Uterus (tissue), 4 donors: ENCODE results near the gene MRPS25. TPM values are rescaled to one million over a fixed set of nuclear protein-coding genes. Genes with fewer than 3 reads are reported as not detected.

Experiments
- DNase-seq, 2 donors: peaks; one replicate each; pipeline ENCODE4 v3.0.0-alpha.2; 2019 to 2020
- H3K27ac ChIP-seq, 2 donors: fragments of 200-600 bp; sonication (generic); 1 replicate in 1 of 2; 2 replicates in 1 of 2; pipeline ENCODE4 v1.5.1; 2016 to 2018
- H3K27me3 ChIP-seq, 2 donors: fragments of 200-600 bp; sonication (generic); one replicate each; pipeline ENCODE4 v1.5.1; 2018 to 2019; ENCODE audit warnings: control low read depth in 1 of 2
- H3K36me3 ChIP-seq, 2 donors: fragments of 200-600 bp; sonication (generic); one replicate each; pipeline ENCODE4 v1.5.1; 2019; ENCODE audit warnings: control low read depth in 1 of 2
- H3K4me1 ChIP-seq, 2 donors: fragments of 200-600 bp; sonication (generic); one replicate each; pipeline ENCODE4 v1.5.1; 2018 to 2019; ENCODE audit warnings: control low read depth in 1 of 2
- H3K4me3 ChIP-seq, 2 donors: fragments of 200-600 bp; sonication (generic); 1 replicate in 1 of 2; 2 replicates in 1 of 2; pipeline ENCODE4 v1.5.1; 2018 to 2019; ENCODE audit warnings: mild to moderate bottlenecking in 1 of 2
- H3K9me3 ChIP-seq, 2 donors: fragments of 200-600 bp; sonication (generic); one replicate each; pipeline ENCODE4 v1.5.1; 2019; ENCODE audit warnings: control low read depth in 1 of 2
- CTCF ChIP-seq, 4 experiments: fragments of 200-600 bp in 2 of 4; fragments of 450-650 bp in 2 of 4; sonication (generic) in 2 of 4; IDR thresholded peaks; one replicate each; pipeline ENCODE4 v1.5.1; 2016 to 2019; ENCODE audit warnings: antibody characterized with exemption in 4 of 4, mild to moderate bottlenecking in 2 of 4, moderate library complexity in 1 of 4
- POLR2A ChIP-seq, 2 donors: fragments of 450-650 bp; IDR thresholded peaks; one replicate each; pipeline ENCODE4 v1.6.1; 2016; ENCODE audit warnings: antibody characterized with exemption in 2 of 2, mild to moderate bottlenecking in 1 of 2, moderate library complexity in 1 of 2
- intact Hi-C: fragments of 100-400 bp; cut with DNase I; formaldehyde crosslinking; loops from one replicate; pipeline ENCODE4 v1.15.1; 2023; ENCODE audit warnings: low total_unique reads
- total RNA-seq, 4 donors: library from RNA; depleted of rRNA in 3 of 4; stranded (reverse); fragments of >200 nt in 3 of 4; gene quantifications; one replicate each; pipeline versions ENCODE4 v1.1.0 to v1.2.4, GENCODE V29; 2014 to 2023
- donor health status: DM: yes; HTN: yes; CAD: no.

MRPS25 gene
- total RNA-seq, 4 donors from 2014 or later: 6.2 to 49.8 (median 18.6) TPM

GRCh38 chr3:15108869-15109268 is 43.8 kb upstream of the MRPS25 start:
- Histone ChIP-seq H3K4me3 (no peak overlapping the region), H3K9me3 (no peaks in the 10 kb centered on the region), H3K27ac (no peak overlapping the region), H3K4me1 (no peaks in the 10 kb centered on the region), H3K36me3 (no peaks in the 10 kb centered on the region), H3K27me3 (no peaks in the 10 kb centered on the region)
- intact Hi-C loops: no loop called here
- DNase-seq: no peak
- TF ChIP-seq POLR2A (IDR thresholded peaks at IDR 0.05): no peak
- no peak for TF ChIP-seq CTCF (IDR thresholded peaks at IDR 0.05)

GRCh38 chr3:15108082-15108545 is 43.0 kb upstream of the MRPS25 start:
- intact Hi-C loops: no loop called here
- DNase-seq: peak; percentile 59 to 67
- H3K4me3 ChIP-seq: no peak overlapping the region

GRCh38 chr3:15107075-15107947 is 42.2 kb upstream of the MRPS25 start:
- Histone ChIP-seq H3K4me3 (no peak overlapping the region), H3K36me3 (no peaks in the 10 kb centered on the region), H3K27me3 (no peaks in the 10 kb centered on the region), H3K27ac (no peak overlapping the region), H3K4me1 (no peaks in the 10 kb centered on the region), H3K9me3 (no peaks in the 10 kb centered on the region)
- TF ChIP-seq POLR2A (IDR thresholded peaks at IDR 0.05) (no peak), CTCF (IDR thresholded peaks at IDR 0.05) (no peak)
- no peak for DNase-seq
- intact Hi-C loops: no loop called here

More at GRCh38 chr3:15108082-15108545, 43.0 kb upstream of the MRPS25 start:
- H3K9me3 ChIP-seq: no peaks in the 10 kb centered on the region
- H3K27me3 ChIP-seq: no peaks in the 10 kb centered on the region
- peak; percentile 72 to 79 (median 74) for TF ChIP-seq CTCF (IDR thresholded peaks at IDR 0.05)
- TF ChIP-seq POLR2A (IDR thresholded peaks at IDR 0.05): no peak
- no peaks in the 10 kb centered on the region for H3K4me1 ChIP-seq
- no peak overlapping the region for H3K27ac ChIP-seq
- no peaks in the 10 kb centered on the region for H3K36me3 ChIP-seq

GRCh38 chr3:15102836-15103235 is 37.7 kb upstream of the MRPS25 start:
- H3K27me3 ChIP-seq: no peaks in the 10 kb centered on the region
- no peak overlapping the region for H3K27ac ChIP-seq
- no peak for TF ChIP-seq CTCF (IDR thresholded peaks at IDR 0.05)
- no peak for TF ChIP-seq POLR2A (IDR thresholded peaks at IDR 0.05)
- H3K36me3 ChIP-seq: no peaks in the 10 kb centered on the region
- H3K4me1 ChIP-seq: no peaks in the 10 kb centered on the region
- intact Hi-C loops: no loop called here
- no peaks in the 10 kb centered on the region for H3K9me3 ChIP-seq
- no peak overlapping the region for H3K4me3 ChIP-seq
- DNase-seq: no peak

- H3K36me3 ChIP-seq: no peaks in the 10 kb centered on the region
- DNase-seq: peak; percentile 21 to 44
- H3K27ac ChIP-seq: no peak overlapping the region
- no peak for TF ChIP-seq POLR2A (IDR thresholded peaks at IDR 0.05)
- no peak for TF ChIP-seq CTCF (IDR thresholded peaks at IDR 0.05)
- no peaks in the 10 kb centered on the region for H3K27me3 ChIP-seq
- no peak overlapping the region for H3K4me3 ChIP-seq
- no peaks in the 10 kb centered on the region for H3K9me3 ChIP-seq
- no peaks in the 10 kb centered on the region for H3K4me1 ChIP-seq
- intact Hi-C loops: no loop called here
Measured at GRCh38 chr3:15102256-15102655, 37.1 kb upstream of the MRPS25 start.
